ENCODE data around the gene LPAR4.

GRCh38 chrX:78710171-78710570 lies 37.3 kb upstream of the LPAR4 start:
- TF ChIP-seq BHLHE40 (IDR thresholded peaks at IDR 0.05; ENCODE audit: borderline replicate concordance) (no peak), FOXA1 (IDR thresholded peaks at IDR 0.05) (no peak), ARNT (IDR thresholded peaks at IDR 0.05) (no peak), NFRKB (IDR thresholded peaks at IDR 0.05) (no peak), ELF4 (IDR thresholded peaks at IDR 0.05) (no peak), SUZ12 (IDR thresholded peaks at IDR 0.05) (no peak), ZNF384 (IDR thresholded peaks at IDR 0.05) (no peak)

All from HEK293T (cell line).